PC-9 (cell line): ENCODE results near the gene APMAP.

Experiments
- EZH2 ChIP-seq: fragments of 200-600 bp; sonication (generic); IDR thresholded peaks from 2 replicates; pipeline ENCODE4 v1.8.0; 2017; ENCODE audit warnings: antibody characterized with exemption, low read depth
- TF ChIP-seq, protein P1 (sequence below): fragments of 200-600 bp; sonication (generic); conservative IDR thresholded peaks from 2 replicates; pipeline ENCODE4 v1.6.1; 2017; ENCODE audit warnings: mixed run types, antibody characterized with exemption, mild to moderate bottlenecking, moderate library complexity

DNA sequence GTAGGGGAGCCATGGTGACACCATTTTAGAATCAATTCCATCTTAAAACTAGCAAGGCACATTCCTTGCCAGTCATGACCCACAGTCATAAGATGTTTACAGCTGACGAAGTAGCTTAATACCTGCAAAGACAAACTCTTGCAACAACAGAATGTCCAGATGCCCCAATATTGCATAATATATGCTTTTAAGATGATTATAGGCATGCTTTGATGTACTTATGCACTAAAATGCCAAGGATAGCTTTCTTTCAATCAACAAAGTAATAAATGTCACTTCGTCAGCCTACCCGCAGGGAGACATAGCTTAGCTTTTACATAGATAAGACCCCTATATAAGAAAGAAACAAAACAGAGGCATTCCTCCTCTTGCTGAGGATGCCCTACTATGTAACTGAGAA lies 38.7 kb upstream of the APMAP start:
- TF ChIP-seq, protein P1, sequence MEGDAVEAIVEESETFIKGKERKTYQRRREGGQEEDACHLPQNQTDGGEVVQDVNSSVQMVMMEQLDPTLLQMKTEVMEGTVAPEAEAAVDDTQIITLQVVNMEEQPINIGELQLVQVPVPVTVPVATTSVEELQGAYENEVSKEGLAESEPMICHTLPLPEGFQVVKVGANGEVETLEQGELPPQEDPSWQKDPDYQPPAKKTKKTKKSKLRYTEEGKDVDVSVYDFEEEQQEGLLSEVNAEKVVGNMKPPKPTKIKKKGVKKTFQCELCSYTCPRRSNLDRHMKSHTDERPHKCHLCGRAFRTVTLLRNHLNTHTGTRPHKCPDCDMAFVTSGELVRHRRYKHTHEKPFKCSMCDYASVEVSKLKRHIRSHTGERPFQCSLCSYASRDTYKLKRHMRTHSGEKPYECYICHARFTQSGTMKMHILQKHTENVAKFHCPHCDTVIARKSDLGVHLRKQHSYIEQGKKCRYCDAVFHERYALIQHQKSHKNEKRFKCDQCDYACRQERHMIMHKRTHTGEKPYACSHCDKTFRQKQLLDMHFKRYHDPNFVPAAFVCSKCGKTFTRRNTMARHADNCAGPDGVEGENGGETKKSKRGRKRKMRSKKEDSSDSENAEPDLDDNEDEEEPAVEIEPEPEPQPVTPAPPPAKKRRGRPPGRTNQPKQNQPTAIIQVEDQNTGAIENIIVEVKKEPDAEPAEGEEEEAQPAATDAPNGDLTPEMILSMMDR = no peak
- TF ChIP-seq EZH2 = no peak
